NCI-H146 treated with DMSO at 0.1 percent for 48 hours (cell line): ENCODE measurements around the gene IL17B.

ENCODE experiments used
- DNase-seq: peaks from one replicate; lab custom pipeline; 2025; ENCODE audit not compliant: unreplicated experiment; lab: John Stamatoyannopoulos, UW

IL17B gene

GRCh38 chr5:149415066-149415967, 36.2 kb upstream of the IL17B start:
- DNase-seq = no peak

GRCh38 chr5:149414405-149415065, 35.4 kb upstream of the IL17B start:
- DNase-seq = no peak

DNA sequence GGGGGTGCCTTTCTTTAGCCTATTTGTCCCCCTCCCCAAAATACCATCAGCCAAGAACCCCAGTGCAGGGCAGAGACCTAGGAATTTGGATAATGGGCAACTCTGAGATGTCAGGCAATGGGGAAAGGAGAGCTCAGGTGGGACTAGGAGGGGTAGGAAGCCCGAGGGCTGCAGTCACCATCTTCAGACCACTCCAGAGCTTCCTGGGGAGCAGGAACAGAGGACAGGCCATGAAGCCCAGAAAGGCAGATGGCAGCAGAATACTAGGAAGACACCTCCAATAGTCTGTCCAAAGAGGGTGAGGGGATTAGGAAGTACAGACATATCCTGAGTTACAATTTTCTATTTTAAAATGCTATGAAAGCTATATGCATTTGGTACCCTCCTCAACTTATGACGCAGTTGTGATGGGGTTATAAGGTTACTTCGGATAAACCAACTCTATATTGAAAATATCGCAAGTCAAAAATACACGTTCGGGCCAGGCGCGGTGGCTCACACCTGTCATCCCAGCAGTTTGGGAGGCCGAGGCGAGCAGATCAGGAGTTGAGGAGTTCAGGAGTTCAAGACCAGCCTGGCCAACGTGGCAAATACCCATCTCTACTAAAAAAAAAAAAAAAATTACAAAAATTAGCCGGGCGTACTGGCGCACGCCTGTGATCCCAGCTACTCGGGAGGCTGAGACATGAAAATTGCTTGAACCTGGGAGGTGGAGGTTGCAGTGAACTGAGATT, 34.6 kb upstream of the IL17B start:
- no peak for DNase-seq

DNA sequence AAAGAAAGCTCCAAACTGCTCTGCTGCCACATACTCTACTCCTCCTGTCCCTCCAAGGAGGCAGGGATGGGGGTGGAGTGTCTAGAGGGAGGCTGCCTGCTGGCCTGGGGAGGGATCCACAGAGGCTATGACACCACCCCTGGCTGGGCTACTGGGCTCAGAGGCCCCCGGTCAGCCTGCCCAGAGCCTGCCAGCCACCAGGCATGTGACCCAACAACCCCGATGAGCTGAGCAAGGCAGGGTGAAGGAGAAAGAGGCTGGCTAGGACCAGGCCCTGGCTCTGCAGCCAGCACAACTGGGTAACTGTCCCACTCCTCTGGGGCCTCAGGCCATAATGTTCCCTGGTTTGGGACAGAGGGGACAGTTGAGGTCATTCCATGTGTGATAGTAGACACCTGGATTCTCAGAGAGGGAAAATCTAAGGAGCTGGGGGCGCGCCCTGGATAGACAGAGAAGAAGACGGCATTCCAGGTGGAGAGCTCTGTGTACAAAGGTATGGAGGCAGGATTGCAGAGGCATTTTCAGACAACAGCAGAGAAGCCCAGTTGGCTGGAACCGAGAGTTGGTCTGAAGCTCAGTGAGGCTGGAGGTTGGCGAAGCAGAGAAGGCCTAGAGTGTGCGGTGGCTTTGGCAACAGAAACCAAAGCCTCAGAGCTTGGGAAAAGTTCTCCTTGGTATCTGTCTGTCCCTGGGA, 33.8 kb upstream of the IL17B start:
- no peak for DNase-seq

GRCh38 chr5:149411738-149412519, 32.8 kb upstream of the IL17B start:
- DNase-seq = no peak

- DNase-seq = no peak
These were observed 31.8 kb upstream of the IL17B start for GRCh38 chr5:149410721-149411432.

GRCh38 chr5:149410071-149410470, 31.0 kb upstream of the IL17B start:
- no peak for DNase-seq

- no peak for DNase-seq
These were observed 30.3 kb upstream of the IL17B start for GRCh38 chr5:149409268-149409948.

DNA sequence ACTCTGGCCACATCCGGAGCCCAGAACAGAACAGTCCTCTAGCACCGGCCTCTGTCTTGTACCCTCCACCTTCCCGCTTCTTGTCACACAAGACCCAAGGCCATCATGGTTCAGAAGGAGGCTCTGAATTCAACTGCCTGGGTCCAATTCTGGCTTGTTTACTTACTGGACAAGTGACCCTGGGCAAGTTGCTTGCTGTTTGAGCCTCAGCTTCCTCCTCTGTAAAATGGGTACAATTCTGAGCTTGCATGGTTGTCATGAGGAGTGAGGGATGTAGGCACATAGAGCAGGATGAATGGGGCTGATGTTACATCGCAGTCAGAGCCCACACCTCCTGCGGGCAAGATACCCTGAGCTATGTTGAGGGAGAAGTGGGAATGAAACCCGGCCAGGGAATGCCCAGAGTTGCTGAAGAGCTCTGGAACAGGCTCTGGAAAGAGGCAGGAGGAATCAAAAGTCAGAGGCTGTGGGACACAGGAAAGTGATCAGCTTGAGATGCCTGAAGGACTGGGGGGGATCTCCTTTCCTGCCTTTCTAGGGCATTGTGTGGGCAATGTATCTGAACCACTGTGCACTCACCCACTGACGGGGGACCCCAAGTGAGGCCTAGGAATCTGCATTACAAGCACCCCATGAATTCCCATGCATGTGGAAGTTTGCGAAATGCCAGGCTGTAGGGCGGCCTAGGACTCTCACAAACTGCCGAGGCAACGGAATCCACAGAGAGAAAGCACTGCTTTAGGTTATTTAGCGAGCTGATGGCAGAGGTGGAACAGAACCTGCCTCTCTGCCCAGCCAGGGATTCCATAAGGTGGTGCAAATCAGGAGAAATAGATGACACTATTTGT, 29.4 kb upstream of the IL17B start:
- DNase-seq = no peak

- DNase-seq = no peak
These were observed 28.5 kb upstream of the IL17B start for GRCh38 chr5:149407323-149408251.

- no peak for DNase-seq
These were observed 27.9 kb upstream of the IL17B start for GRCh38 chr5:149406979-149407306.

DNA sequence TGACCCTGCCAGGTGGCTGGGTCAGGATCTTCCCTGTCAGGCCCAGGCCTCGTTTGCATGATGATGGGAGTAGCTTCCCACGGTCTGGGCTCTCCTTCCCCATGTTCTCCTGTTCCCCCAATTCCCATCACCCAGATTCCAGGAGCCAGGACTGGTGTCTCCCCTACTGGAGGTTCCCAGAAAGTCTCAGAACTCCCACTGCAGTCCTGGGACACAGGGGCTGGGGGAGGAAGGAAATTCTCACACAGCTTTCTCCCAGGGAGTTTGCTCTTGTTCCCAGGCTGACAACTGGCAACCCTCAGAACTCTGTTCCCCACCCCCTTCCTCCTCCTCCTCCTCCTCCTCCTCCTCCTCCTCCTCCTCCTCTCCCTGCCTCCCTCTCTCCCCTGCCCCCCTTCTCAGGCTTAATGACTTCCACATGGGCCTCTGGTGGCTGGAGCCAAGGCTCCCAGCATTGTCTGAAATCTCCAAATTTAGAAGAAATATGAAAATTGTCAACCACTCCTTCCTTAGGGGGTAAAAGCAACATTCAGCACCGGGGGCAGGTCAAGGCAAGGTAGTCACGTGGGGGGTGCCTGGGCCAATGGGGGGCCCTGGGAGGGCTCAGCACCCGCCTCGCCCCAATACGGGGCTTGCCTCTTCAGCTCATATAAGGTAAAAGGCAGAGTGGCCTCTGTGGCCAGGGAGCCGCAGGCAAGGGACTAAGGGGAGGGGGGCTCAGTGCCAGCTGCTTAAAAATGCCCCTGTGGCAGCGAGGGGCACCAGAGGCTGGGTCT, 27.3 kb upstream of the IL17B start:
- no peak for DNase-seq

DNA sequence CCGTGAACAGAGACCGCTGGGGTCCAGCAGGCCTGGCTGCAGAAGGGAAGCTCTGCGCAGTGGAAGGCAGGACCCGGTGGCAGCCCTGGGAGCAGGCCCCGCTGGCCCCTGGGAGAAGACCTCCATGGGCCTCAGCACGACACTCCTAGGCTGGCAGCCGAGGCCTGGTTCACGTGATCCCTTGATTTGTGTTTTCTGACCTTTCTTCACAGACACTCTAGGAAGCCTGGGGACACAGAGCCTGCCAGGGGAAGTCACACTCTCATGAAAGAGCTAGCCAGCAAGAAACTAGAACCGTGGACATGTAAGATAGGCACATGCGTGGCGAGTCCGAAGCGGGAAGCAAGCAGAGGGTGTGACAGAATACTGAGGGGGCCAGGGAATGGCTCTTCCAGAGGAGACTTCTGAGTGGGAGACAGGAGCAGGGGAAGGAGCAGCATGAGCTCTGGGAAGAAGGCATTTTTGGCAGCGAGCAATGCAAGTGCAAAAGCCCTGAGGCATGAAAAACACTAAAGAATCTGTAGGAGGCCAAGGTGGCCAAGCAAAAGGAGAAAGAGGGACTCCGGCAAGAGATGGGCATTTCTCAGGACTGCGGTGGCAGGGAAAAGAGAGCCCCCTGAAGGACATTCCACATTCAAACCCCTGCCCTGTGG, 26.6 kb upstream of the IL17B start:
- DNase-seq = no peak

DNA sequence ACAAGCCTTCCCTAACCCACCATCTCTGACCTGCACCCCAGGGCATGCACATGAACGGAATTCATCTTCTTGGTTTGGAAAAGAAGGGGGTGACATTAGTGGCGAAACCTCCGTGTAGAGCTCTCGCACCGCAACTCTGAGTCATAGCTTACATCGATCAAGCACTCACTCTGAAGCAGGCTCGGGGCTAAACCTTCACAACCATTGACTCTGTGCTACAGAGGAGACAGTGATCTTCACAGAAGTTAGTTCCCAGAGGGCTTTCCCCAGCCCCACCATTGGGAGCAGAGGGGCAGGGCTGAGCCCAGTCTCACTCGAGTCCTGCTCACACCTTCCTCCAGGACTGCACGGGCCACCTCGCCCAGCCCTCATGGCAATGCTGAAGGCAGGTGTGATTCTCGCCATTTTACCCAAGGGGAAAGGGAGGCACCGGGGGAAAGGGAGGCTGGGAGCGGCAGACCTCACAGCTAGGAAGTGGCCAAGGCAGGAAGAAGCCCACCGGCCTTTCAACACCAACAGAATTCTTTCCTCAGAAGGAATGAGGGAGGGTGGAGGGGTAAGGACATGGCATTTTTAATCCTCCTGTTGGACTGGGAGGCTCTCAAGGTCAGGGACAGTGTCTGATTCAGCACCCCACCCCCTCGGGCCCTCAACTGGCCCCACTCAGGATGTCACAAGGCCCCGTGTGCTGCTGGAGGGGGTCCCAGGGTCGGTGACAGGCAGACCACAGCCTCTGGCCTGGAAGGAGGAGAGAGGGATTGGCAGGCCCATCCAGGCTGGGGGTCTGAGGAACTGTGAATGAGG, 25.9 kb upstream of the IL17B start:
- DNase-seq = no peak
